Mucosa of descending colon (tissue), 3 donors: ENCODE measurements around the gene TOMM34. TPM values are rescaled to one million over a fixed set of nuclear protein-coding genes. Genes with fewer than 3 reads are reported as not detected.

Experiments
- ATAC-seq: fragments of 200-7000 bp; cut with Tn5 transposase; one replicate; pipeline ENCODE4 v1.9.1; 2020; ENCODE audit warnings: mild to moderate bottlenecking, moderate library complexity
- DNase-seq, 3 donors: peaks; one replicate each; pipeline ENCODE4 v3.0.0-alpha.2; 2020
- H3K36me3 ChIP-seq: fragments of 200-600 bp; one replicate; pipeline ENCODE4 v1.8.0; 2021; ENCODE audit warnings: low read depth, mild to moderate bottlenecking
- H3K4me1 ChIP-seq: fragments of 200-600 bp; one replicate; pipeline ENCODE4 v1.8.0; 2021; ENCODE audit warnings: low read depth, mild to moderate bottlenecking
- H3K4me3 ChIP-seq: fragments of 200-600 bp; one replicate; pipeline ENCODE4 v1.8.0; 2021; ENCODE audit warnings: mild to moderate bottlenecking
- H3K9me3 ChIP-seq: fragments of 200-600 bp; one replicate; pipeline ENCODE4 v1.8.0; 2021; ENCODE audit warnings: mild to moderate bottlenecking
- CTCF ChIP-seq: fragments of 200-600 bp; IDR thresholded peaks from one replicate; pipeline ENCODE4 v1.8.0; 2022; ENCODE audit warnings: antibody characterized with exemption, mild to moderate bottlenecking
- intact Hi-C, 2 donors: fragments of 100-400 bp; cut with DNase I in 1 of 2; cut with micrococcal nuclease in 1 of 2; formaldehyde crosslinking; loops; one replicate each; pipeline versions ENCODE4 v1.11.0 to v1.11.1; 2022; cut with DNase I, micrococcal nuclease
- total RNA-seq, 3 donors: library from RNA; stranded (reverse); fragmentation: NEBNext Ultra II Directional in 2 of 3; extraction: Animal tissue kit (Norgen Biotek cat#: 25700) in 2 of 3; gene quantifications; one replicate each; pipeline versions ENCODE4 v1.2.1 to v1.2.4, GENCODE V29; 2021 to 2023
- donor health status: DM: no; HTN: no; CAD: no; lungs with moderate emphysema.
- donor health status: DM: no; HTN: no; CAD: no.
- donor health status: DM: no; HTN: yes; CAD: no.

TOMM34 gene
- total RNA-seq, 3 donors from 2014 or later = 10.9 to 15.4 (median 13.3) TPM

DNA sequence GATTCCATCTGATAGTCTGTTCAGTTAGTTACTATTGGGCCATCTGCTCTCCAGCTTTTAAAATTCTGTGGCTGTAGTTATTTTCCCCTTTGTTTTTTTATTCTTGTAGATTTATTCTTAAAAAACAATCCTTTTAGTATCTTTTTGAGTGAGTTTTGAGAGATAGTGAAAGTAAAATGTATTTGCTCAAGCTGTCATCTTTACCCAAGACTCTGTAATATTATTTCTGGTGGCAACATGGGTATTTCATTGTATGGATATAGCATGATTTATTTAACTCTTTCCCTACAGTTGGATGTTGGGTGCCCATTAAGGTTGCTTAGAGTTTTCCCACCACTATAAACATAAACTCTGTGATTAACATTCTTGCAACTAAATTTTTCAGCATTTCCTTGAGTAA, 30.8 kb upstream of the TOMM34 start:
- Histone ChIP-seq H3K4me1 (peaks cover 8% of the 10 kb centered on the region), H3K9me3 (no peaks in the 10 kb centered on the region), H3K36me3 (no peaks in the 10 kb centered on the region), H3K4me3 (no peak overlapping the region)
- intact Hi-C loops = no loop called here
- no peak for ATAC-seq
- TF ChIP-seq CTCF = no peak
- no peak for DNase-seq

GRCh38 chr20:44990425-44990824, 30.2 kb upstream of the TOMM34 start:
- intact Hi-C loops = no loop called here
- Histone ChIP-seq H3K36me3 (no peaks in the 10 kb centered on the region), H3K9me3 (no peaks in the 10 kb centered on the region), H3K4me1 (peaks cover 8% of the 10 kb centered on the region), H3K4me3 (no peak overlapping the region)
- TF ChIP-seq CTCF = no peak
- no peak for DNase-seq
- peak; percentile 39 for ATAC-seq

- DNase-seq = no peak
- ATAC-seq = no peak
- no peak for TF ChIP-seq CTCF
- Histone ChIP-seq H3K4me3 (no peak overlapping the region), H3K4me1 (peaks cover 6% of the 10 kb centered on the region), H3K9me3 (no peaks in the 10 kb centered on the region), H3K36me3 (no peaks in the 10 kb centered on the region)
- intact Hi-C loops = no loop called here
Observed at GRCh38 chr20:44988631-44989171, 28.5 kb upstream of the TOMM34 start.

DNA sequence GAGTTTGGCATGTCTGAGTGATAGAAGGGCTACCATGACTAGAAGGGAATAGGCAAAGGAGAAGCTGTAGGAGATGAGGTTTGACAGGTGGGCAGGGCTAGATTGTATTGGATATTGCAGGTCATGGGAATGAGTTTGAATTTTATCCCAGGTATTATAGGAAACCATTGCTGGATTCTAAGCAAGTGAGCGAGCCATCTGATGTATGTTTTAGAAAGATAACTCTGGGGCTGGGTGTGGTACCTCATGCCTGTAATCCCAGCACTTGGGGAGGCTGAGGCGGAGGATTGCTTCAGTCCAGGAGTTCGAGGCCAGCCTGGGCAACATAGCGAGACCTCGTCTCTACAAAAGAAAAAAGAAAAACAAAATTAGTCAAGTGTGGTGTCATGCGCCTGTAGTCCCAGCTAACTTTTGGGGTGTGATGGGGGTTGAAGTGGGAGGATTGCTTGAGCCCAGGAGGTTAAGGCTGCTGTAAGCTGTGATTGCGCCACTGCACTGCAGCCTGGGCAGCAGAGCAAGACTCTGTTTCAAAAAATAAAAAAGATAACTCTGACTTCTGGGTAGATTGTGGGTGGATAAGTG, 23.0 kb upstream of the TOMM34 start:
- Histone ChIP-seq H3K9me3 (no peaks in the 10 kb centered on the region), H3K36me3 (no peaks in the 10 kb centered on the region), H3K4me3 (no peak overlapping the region), H3K4me1 (no peaks in the 10 kb centered on the region)
- intact Hi-C loops = no loop called here
- TF ChIP-seq CTCF = no peak
- no peak for DNase-seq
- ATAC-seq = no peak

DNA sequence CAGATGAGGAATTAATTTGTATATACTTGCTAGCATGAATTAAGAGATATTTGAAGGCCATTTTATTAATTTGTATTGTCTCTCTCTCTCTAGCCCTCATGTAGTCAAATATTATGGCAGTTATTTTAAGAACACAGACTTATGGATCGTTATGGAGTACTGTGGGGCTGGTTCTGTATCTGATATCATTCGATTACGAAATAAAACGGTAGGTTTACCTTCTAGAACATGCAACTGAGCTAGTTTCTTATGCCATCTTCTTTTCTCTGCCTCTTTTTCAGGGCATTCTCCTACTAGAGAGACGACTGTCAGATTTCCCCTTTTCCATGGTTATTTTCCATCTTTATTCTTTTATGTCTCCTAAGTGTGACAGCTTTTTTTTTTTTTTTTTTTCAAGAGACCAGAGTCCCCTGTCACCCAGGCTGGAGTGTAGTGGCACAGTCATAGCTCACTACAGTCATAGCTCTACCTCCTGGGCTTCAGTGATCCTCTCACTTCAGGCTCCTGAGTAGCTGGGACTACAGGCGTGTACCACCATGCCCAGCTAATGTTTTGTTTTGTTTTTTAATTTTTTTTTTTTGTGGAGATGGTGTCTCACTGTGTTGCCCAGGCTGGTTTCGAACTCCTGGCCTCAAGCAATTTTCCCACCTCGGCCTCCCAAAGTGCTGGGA, 21.7 kb upstream of the TOMM34 start:
- DNase-seq (no peak), ATAC-seq (no peak)
- Histone ChIP-seq H3K4me1 (peaks cover 4% of the 10 kb centered on the region), H3K36me3 (no peaks in the 10 kb centered on the region), H3K9me3 (no peaks in the 10 kb centered on the region), H3K4me3 (no peak overlapping the region)
- intact Hi-C loops = no loop called here
- TF ChIP-seq CTCF = no peak
